Measurements from ENCODE around the gene NENF.

- TF ChIP-seq CTCF (IDR thresholded peaks at IDR 0.05) (no peak), EZH2 (IDR thresholded peaks at IDR 0.05; ENCODE audit: borderline replicate concordance, insufficient read depth, low read depth, low read length, poor library complexity, severe bottlenecking) (no peak)
Measured at GRCh38 chr1:212470059-212470458, 37.3 kb downstream of the NENF start.
